Measurements from ENCODE around the gene CELF2.

DNA sequence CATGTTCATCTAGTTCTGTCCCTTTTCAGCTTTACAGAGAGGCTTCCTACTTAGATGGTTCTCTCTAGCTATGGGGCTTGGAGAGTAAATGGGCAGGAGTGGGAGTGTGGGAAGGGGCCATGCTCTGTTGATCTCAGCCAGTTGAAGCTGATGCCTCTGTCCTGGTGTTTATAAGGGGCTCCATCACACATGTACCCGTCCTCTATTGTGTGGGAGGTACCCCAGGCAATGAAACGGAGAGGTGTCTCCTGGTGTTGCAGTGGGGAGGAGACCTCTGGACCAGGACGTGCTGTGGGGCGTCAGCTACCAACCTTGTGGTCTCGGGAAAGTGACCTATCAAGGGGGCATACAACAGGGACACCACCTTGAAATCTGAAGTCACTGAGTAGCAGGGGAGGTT lies 173.5 kb downstream of the CELF2 start:
- TF ChIP-seq SIN3A (IDR thresholded peaks at IDR 0.05; ENCODE audit: borderline replicate concordance, insufficient read depth, low read length) (no peak), POLR2AphosphoS5 (IDR thresholded peaks at IDR 0.05; ENCODE audit: low read depth, low read length) (no peak), TAF1 (IDR thresholded peaks at IDR 0.05; ENCODE audit: borderline replicate concordance, insufficient read depth, low read length) (no peak), FOXP2 (optimal IDR thresholded peaks at IDR 0.05; ENCODE audit: borderline replicate concordance, extremely low read depth, extremely low read length, insufficient read depth) (no peak)
- TF ChIP-seq, protein P1, sequence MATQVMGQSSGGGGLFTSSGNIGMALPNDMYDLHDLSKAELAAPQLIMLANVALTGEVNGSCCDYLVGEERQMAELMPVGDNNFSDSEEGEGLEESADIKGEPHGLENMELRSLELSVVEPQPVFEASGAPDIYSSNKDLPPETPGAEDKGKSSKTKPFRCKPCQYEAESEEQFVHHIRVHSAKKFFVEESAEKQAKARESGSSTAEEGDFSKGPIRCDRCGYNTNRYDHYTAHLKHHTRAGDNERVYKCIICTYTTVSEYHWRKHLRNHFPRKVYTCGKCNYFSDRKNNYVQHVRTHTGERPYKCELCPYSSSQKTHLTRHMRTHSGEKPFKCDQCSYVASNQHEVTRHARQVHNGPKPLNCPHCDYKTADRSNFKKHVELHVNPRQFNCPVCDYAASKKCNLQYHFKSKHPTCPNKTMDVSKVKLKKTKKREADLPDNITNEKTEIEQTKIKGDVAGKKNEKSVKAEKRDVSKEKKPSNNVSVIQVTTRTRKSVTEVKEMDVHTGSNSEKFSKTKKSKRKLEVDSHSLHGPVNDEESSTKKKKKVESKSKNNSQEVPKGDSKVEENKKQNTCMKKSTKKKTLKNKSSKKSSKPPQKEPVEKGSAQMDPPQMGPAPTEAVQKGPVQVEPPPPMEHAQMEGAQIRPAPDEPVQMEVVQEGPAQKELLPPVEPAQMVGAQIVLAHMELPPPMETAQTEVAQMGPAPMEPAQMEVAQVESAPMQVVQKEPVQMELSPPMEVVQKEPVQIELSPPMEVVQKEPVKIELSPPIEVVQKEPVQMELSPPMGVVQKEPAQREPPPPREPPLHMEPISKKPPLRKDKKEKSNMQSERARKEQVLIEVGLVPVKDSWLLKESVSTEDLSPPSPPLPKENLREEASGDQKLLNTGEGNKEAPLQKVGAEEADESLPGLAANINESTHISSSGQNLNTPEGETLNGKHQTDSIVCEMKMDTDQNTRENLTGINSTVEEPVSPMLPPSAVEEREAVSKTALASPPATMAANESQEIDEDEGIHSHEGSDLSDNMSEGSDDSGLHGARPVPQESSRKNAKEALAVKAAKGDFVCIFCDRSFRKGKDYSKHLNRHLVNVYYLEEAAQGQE (IDR thresholded peaks at IDR 0.05; ENCODE audit: insufficient read depth in 1 of 2, low read depth in 2 of 2, low read length in 2 of 2): no peak

Measured in PFSK-1 (cell line).